HFFc6 (cell line): ENCODE results near the gene RGS6. TPM values are rescaled to one million over a fixed set of nuclear protein-coding genes. Genes with fewer than 3 reads are reported as not detected.

Experiments
- DNase-seq: peaks from one replicate; pipeline ENCODE4 v3.0.0-alpha.2; 2018
- H3K27ac Mint-ChIP-seq: 2 replicates; pipeline ENCODE4 v1.8.0; 2020; ENCODE audit warnings: mild to moderate bottlenecking, mixed read lengths
- H3K27me3 Mint-ChIP-seq: 2 replicates; pipeline ENCODE4 v1.8.0; 2021; ENCODE audit warnings: mild to moderate bottlenecking, moderate library complexity, mixed read lengths; ENCODE audit not compliant: insufficient read depth
- H3K36me3 Mint-ChIP-seq: 2 replicates; pipeline ENCODE4 v1.8.0; 2021; ENCODE audit warnings: low read depth, mixed read lengths
- H3K4me1 Mint-ChIP-seq: 2 replicates; pipeline ENCODE4 v1.8.0; 2020; ENCODE audit warnings: low read depth, mixed read lengths
- H3K4me3 Mint-ChIP-seq: 2 replicates; pipeline ENCODE4 v1.8.0; 2020; ENCODE audit warnings: mild to moderate bottlenecking, moderate library complexity, mixed read lengths
- H3K9me3 Mint-ChIP-seq: 2 replicates; pipeline ENCODE4 v1.8.0; 2020; ENCODE audit warnings: mild to moderate bottlenecking, mixed read lengths
- CTCF ChIP-seq: fragments of 200-600 bp; sonication (generic); IDR thresholded peaks from 2 replicates; pipeline ENCODE4 v1.5.0; 2021; ENCODE audit warnings: antibody characterized with exemption, mild to moderate bottlenecking
- total RNA-seq, 6 experiments: library from RNA; stranded (reverse); fragmentation: NEBNext Ultra II Directional; extraction: Animal tissue kit (Norgen Biotek cat#: 25700); gene quantifications; 2 replicates in 1 of 6; 3 replicates in 5 of 6; pipeline ENCODE4 v1.2.3, GENCODE V29; 2021

Gene RGS6
- total RNA-seq, 6 experiments from 2014 or later = not detected

GRCh38 chr14:72275242-72275641, 343.0 kb downstream of the RGS6 start:
- DNase-seq = no peak
- Mint-ChIP-seq H3K4me3 (no peak overlapping the region), H3K4me1 (no peaks in the 10 kb centered on the region), H3K27ac (no peak overlapping the region), H3K9me3 (peaks cover 25% of the 10 kb centered on the region), H3K27me3 (0 out of 2 replicates have a peak, but pooled peaks cover 1% of the 10 kb centered on the region), H3K36me3 (no peaks in the 10 kb centered on the region; the same call in 1 of the 2 replicates)
- TF ChIP-seq CTCF = no peak

- Mint-ChIP-seq H3K27ac (no peak overlapping the region), H3K9me3 (peaks cover 18% of the 10 kb centered on the region), H3K36me3 (no peaks in the 10 kb centered on the region; the same call in 1 of the 2 replicates), H3K27me3 (peaks cover 1% of the 10 kb centered on the region; the same call in 1 of the 2 replicates), H3K4me3 (no peak overlapping the region), H3K4me1 (no peaks in the 10 kb centered on the region)
- DNase-seq = no peak
- TF ChIP-seq CTCF = no peak
Observed at GRCh38 chr14:72278316-72278715, 346.1 kb downstream of the RGS6 start.

GRCh38 chr14:72284176-72284575, 351.9 kb downstream of the RGS6 start:
- no peak for TF ChIP-seq CTCF
- no peak overlapping the region for H3K4me3 Mint-ChIP-seq
- H3K36me3 Mint-ChIP-seq = peaks cover 4% of the 10 kb centered on the region; the same call in 1 of the 2 replicates
- peaks cover 5% of the 10 kb centered on the region for H3K27me3 Mint-ChIP-seq
- H3K27ac Mint-ChIP-seq = no peak overlapping the region
- H3K4me1 Mint-ChIP-seq = no peaks in the 10 kb centered on the region
- peaks cover 37% of the 10 kb centered on the region for H3K9me3 Mint-ChIP-seq
- DNase-seq = no peak

- no peak overlapping the region for H3K27ac Mint-ChIP-seq
- no peak overlapping the region for H3K4me3 Mint-ChIP-seq
- peaks cover 5% of the 10 kb centered on the region; the same call in 1 of the 2 replicates for H3K4me1 Mint-ChIP-seq
- TF ChIP-seq CTCF = no peak
- H3K27me3 Mint-ChIP-seq = peaks cover 7% of the 10 kb centered on the region
- no peaks in the 10 kb centered on the region for H3K36me3 Mint-ChIP-seq
- no peak for DNase-seq
- H3K9me3 Mint-ChIP-seq = peaks cover 11% of the 10 kb centered on the region
Observed at GRCh38 chr14:72290241-72290640, 358.0 kb downstream of the RGS6 start.

GRCh38 chr14:72291908-72292688, 359.9 kb downstream of the RGS6 start:
- Mint-ChIP-seq H3K36me3 (no peaks in the 10 kb centered on the region), H3K4me3 (peak overlapping the region; percentile 72), H3K27ac (no peak overlapping the region), H3K27me3 (peaks cover 7% of the 10 kb centered on the region), H3K9me3 (no peaks in the 10 kb centered on the region), H3K4me1 (peaks cover 5% of the 10 kb centered on the region; the same call in 1 of the 2 replicates)
- TF ChIP-seq CTCF = peak; percentile 84
- peak; percentile 71 for DNase-seq
